ENCODE results near the gene DHX36.

DHX36 gene

DNA sequence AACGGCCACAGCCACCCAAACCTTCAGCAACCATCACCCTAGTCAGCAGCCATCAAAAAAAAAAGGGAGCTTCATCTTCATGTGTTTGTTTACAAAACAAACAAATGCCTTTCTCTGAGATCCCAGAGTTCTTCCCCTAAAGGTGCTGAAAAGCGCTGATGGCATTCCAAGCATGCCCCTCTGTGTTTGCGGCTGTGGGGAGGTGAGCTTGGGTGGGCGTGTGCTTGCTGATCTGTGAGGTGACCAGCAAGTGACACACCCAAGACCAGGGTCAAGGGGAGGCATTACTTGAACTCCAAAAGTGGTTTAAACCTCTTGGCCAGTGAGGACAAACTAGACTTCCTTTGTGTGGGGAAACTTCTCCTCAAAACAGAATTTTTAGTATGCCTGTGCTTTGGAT lies 81.5 kb downstream of the DHX36 start:
- Histone ChIP-seq H3K4me3 (ENCODE audit: insufficient read depth, low read length, poor library complexity, severe bottlenecking) (no peak overlapping the region), H3K9me3 (ENCODE audit: insufficient read depth, low read length) (no peaks in the 10 kb centered on the region), H3K9ac (ENCODE audit: low read length) (no peak overlapping the region), H4K20me1 (ENCODE audit: low read depth, low read length) (no peaks in the 10 kb centered on the region), H3F3A (ENCODE audit: insufficient read depth) (no peaks in the 10 kb centered on the region), H3K27ac (ENCODE audit: low read depth, low read length) (no peak overlapping the region), H3K36me3 (ENCODE audit: low read length) (no peaks in the 10 kb centered on the region), H2AFZ (ENCODE audit: low read depth, low read length, severe bottlenecking) (no peak overlapping the region), H3K27me3 (ENCODE audit: low read length) (no peaks in the 10 kb centered on the region), H3K79me2 (ENCODE audit: insufficient read depth, low read length) (no peaks in the 10 kb centered on the region), H3K4me2 (ENCODE audit: low read depth, low read length, poor library complexity, severe bottlenecking) (no peak overlapping the region), H3K9me2 (replicated peaks; ENCODE audit: insufficient read depth, low read length) (no peaks in the 10 kb centered on the region)
- TF ChIP-seq, protein P1, sequence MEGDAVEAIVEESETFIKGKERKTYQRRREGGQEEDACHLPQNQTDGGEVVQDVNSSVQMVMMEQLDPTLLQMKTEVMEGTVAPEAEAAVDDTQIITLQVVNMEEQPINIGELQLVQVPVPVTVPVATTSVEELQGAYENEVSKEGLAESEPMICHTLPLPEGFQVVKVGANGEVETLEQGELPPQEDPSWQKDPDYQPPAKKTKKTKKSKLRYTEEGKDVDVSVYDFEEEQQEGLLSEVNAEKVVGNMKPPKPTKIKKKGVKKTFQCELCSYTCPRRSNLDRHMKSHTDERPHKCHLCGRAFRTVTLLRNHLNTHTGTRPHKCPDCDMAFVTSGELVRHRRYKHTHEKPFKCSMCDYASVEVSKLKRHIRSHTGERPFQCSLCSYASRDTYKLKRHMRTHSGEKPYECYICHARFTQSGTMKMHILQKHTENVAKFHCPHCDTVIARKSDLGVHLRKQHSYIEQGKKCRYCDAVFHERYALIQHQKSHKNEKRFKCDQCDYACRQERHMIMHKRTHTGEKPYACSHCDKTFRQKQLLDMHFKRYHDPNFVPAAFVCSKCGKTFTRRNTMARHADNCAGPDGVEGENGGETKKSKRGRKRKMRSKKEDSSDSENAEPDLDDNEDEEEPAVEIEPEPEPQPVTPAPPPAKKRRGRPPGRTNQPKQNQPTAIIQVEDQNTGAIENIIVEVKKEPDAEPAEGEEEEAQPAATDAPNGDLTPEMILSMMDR (IDR thresholded peaks at IDR 0.05; ENCODE audit: insufficient read depth, low read length, poor library complexity, severe bottlenecking) = no peak
- TF ChIP-seq EZH2phosphoT487 (conservative IDR thresholded peaks at IDR 0.05; ENCODE audit: low read length) = no peak

DNA sequence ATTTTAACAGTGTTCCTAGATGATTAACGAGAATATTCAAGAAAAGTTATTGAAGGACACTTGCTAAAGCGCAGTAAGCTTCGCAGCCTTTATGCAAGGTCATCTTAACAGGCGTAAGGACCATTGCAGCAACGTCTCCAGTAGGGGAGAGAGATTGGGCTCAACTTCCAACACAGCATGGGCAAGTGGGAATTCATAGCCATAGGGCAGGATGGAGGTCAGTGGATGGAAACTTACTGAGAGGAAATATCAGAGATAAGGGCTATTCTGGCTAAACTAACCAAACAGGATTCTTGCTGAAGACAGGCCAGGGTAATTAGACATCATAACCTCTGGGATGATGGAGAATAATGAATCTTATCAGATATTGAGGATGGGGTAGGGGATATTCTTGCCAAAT lies 82.8 kb downstream of the DHX36 start:
- Histone ChIP-seq H3K36me3 (ENCODE audit: low read length) (no peaks in the 10 kb centered on the region), H3K9me3 (ENCODE audit: insufficient read depth, low read length) (no peaks in the 10 kb centered on the region), H3K79me2 (ENCODE audit: insufficient read depth, low read length) (no peaks in the 10 kb centered on the region), H3K9me2 (replicated peaks; ENCODE audit: insufficient read depth, low read length) (no peaks in the 10 kb centered on the region), H3K4me3 (ENCODE audit: insufficient read depth, low read length, poor library complexity, severe bottlenecking) (no peak overlapping the region), H4K20me1 (ENCODE audit: low read depth, low read length) (no peaks in the 10 kb centered on the region), H2AFZ (ENCODE audit: low read depth, low read length, severe bottlenecking) (no peak overlapping the region), H3K4me2 (ENCODE audit: low read depth, low read length, poor library complexity, severe bottlenecking) (no peak overlapping the region), H3F3A (ENCODE audit: insufficient read depth) (no peaks in the 10 kb centered on the region), H3K27me3 (ENCODE audit: low read length) (no peaks in the 10 kb centered on the region), H3K9ac (ENCODE audit: low read length) (no peak overlapping the region), H3K27ac (ENCODE audit: low read depth, low read length) (no peak overlapping the region)
- TF ChIP-seq, protein P1 (IDR thresholded peaks at IDR 0.05; ENCODE audit: insufficient read depth, low read length, poor library complexity, severe bottlenecking) = no peak
- TF ChIP-seq EZH2phosphoT487 (conservative IDR thresholded peaks at IDR 0.05; ENCODE audit: low read length) = no peak

DNA sequence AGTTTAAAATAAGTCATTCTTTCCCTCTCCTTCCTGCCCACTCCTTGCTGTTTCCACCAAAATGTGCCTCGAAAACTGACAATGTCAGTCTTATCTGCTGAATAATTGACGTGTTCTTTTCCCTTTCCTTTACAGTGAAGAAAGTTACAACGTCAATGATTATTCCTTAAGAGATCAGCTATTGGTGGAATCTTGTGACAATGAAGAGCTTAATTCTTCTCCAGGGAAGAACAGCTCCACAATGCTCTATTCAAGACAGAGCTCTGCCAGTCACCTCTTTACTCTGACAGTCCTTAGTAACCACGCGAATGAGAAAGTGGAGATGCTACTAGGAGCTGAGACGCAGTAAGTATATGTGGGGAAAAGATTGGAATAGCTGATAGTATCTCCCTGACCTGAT lies 84.1 kb downstream of the DHX36 start:
- no peak overlapping the region for H2AFZ ChIP-seq (ENCODE audit: low read depth, low read length, severe bottlenecking)
- H3K4me2 ChIP-seq (ENCODE audit: low read depth, low read length, poor library complexity, severe bottlenecking) = no peak overlapping the region
- no peaks in the 10 kb centered on the region for H3K79me2 ChIP-seq (ENCODE audit: insufficient read depth, low read length)
- no peak overlapping the region for H3K9ac ChIP-seq (ENCODE audit: low read length)
- H3F3A ChIP-seq (ENCODE audit: insufficient read depth) = no peaks in the 10 kb centered on the region
- H3K27me3 ChIP-seq (ENCODE audit: low read length) = no peaks in the 10 kb centered on the region
- no peaks in the 10 kb centered on the region for H3K9me3 ChIP-seq (ENCODE audit: insufficient read depth, low read length)
- H3K27ac ChIP-seq (ENCODE audit: low read depth, low read length) = no peak overlapping the region
- TF ChIP-seq, protein P1 (IDR thresholded peaks at IDR 0.05; ENCODE audit: insufficient read depth, low read length, poor library complexity, severe bottlenecking) = no peak
- TF ChIP-seq EZH2phosphoT487 (conservative IDR thresholded peaks at IDR 0.05; ENCODE audit: low read length) = no peak
- H3K9me2 ChIP-seq (replicated peaks; ENCODE audit: insufficient read depth, low read length) = no peaks in the 10 kb centered on the region
- no peaks in the 10 kb centered on the region for H3K36me3 ChIP-seq (ENCODE audit: low read length)
- no peaks in the 10 kb centered on the region for H4K20me1 ChIP-seq (ENCODE audit: low read depth, low read length)
- no peak overlapping the region for H3K4me3 ChIP-seq (ENCODE audit: insufficient read depth, low read length, poor library complexity, severe bottlenecking)
